ENCODE measurements around the gene DLEC1. TPM values are rescaled to one million over a fixed set of nuclear protein-coding genes. Genes with fewer than 3 reads are reported as not detected.
"Not testable (repeated sequence)": the region's sequence is repeated elsewhere in the genome, so short reads cannot be mapped to it uniquely, and the experiment has no call there.

DLEC1 gene
- polyA plus RNA-seq, 2 of the 4 experiments (the other 2 are of a cell fraction), result 0.10 TPM; not detected in 1

DNA sequence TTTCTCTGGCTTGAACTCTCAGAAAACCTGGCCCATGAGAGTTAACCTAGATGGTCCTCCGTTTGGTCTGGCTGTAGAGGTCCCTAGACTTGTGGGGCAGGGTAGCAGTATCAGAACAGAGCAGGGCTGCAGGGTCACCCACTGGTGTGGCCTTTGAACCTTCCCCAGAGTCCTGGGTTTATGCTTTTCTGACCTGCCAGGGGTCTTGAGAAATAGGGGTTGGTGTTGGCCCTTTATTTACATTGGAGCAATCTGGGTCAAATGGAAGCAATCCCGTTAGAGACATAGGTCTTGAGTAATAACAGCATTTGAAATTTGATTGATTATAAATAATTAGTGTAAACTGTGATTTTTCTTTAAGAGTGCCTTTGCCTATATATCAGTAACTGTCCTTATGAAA lies 23.8 kb downstream of the DLEC1 start:
- Histone ChIP-seq H3K4me3 (no peak overlapping the region), H3K9me3 (no peaks in the 10 kb centered on the region), H3K4me2 (no peak overlapping the region), H3K4me1 (no peaks in the 10 kb centered on the region), H3K27ac (no peak overlapping the region)
- CTCF ChIA-PET, result no interaction called here
- POLR2A ChIA-PET, result no interaction called here
- ATAC-seq (no peak), FAIRE-seq (no peak), DNase-seq (ENCODE audit: low read depth in 1 of 2, low spot score in 1 of 2) (no peak)
- TF ChIP-seq POLR2AphosphoS2 (conservative IDR thresholded peaks at IDR 0.05; ENCODE audit: low read length) (no peak), FOSB (CRISPR knock-in tag; IDR thresholded peaks at IDR 0.05) (no peak), KDM1A (IDR thresholded peaks at IDR 0.05; ENCODE audit: low read depth) (no peak), HEYL (CRISPR knock-in tag; IDR thresholded peaks at IDR 0.05) (no peak), CBX2 (IDR thresholded peaks at IDR 0.05; ENCODE audit: borderline replicate concordance, low read depth) (no peak), PHF8 (IDR thresholded peaks at IDR 0.05; ENCODE audit: borderline replicate concordance, low read depth) (no peak), RNF2 (IDR thresholded peaks at IDR 0.05; ENCODE audit: borderline replicate concordance, low read depth) (no peak), RAD21 (conservative IDR thresholded peaks at IDR 0.05 in 1 of 2, IDR thresholded peaks at IDR 0.05 in 1 of 2) (no peak), HOXB13 (CRISPR knock-in tag; IDR thresholded peaks at IDR 0.05; ENCODE audit: low read depth) (no peak), EHF (CRISPR knock-in tag; IDR thresholded peaks at IDR 0.05) (no peak), ESRRA (IDR thresholded peaks at IDR 0.05; ENCODE audit: borderline replicate concordance, low read length) (no peak), RFX5 (IDR thresholded peaks at IDR 0.05) (no peak), SREBF2 (IDR thresholded peaks at IDR 0.05) (no peak), HDAC2 (IDR thresholded peaks at IDR 0.05) (no peak), RARB (CRISPR knock-in tag; IDR thresholded peaks at IDR 0.05) (no peak), TFCP2L1 (CRISPR knock-in tag; IDR thresholded peaks at IDR 0.05) (no peak)
- TF ChIP-seq, protein P1, sequence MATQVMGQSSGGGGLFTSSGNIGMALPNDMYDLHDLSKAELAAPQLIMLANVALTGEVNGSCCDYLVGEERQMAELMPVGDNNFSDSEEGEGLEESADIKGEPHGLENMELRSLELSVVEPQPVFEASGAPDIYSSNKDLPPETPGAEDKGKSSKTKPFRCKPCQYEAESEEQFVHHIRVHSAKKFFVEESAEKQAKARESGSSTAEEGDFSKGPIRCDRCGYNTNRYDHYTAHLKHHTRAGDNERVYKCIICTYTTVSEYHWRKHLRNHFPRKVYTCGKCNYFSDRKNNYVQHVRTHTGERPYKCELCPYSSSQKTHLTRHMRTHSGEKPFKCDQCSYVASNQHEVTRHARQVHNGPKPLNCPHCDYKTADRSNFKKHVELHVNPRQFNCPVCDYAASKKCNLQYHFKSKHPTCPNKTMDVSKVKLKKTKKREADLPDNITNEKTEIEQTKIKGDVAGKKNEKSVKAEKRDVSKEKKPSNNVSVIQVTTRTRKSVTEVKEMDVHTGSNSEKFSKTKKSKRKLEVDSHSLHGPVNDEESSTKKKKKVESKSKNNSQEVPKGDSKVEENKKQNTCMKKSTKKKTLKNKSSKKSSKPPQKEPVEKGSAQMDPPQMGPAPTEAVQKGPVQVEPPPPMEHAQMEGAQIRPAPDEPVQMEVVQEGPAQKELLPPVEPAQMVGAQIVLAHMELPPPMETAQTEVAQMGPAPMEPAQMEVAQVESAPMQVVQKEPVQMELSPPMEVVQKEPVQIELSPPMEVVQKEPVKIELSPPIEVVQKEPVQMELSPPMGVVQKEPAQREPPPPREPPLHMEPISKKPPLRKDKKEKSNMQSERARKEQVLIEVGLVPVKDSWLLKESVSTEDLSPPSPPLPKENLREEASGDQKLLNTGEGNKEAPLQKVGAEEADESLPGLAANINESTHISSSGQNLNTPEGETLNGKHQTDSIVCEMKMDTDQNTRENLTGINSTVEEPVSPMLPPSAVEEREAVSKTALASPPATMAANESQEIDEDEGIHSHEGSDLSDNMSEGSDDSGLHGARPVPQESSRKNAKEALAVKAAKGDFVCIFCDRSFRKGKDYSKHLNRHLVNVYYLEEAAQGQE (IDR thresholded peaks at IDR 0.05), result no peak
- TF ChIP-seq, protein P2, sequence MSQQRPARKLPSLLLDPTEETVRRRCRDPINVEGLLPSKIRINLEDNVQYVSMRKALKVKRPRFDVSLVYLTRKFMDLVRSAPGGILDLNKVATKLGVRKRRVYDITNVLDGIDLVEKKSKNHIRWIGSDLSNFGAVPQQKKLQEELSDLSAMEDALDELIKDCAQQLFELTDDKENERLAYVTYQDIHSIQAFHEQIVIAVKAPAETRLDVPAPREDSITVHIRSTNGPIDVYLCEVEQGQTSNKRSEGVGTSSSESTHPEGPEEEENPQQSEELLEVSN (IDR thresholded peaks at IDR 0.05; ENCODE audit: borderline replicate concordance, low read depth), result no peak
- TF ChIP-seq, protein P3, sequence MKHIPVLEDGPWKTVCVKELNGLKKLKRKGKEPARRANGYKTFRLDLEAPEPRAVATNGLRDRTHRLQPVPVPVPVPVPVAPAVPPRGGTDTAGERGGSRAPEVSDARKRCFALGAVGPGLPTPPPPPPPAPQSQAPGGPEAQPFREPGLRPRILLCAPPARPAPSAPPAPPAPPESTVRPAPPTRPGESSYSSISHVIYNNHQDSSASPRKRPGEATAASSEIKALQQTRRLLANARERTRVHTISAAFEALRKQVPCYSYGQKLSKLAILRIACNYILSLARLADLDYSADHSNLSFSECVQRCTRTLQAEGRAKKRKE (CRISPR knock-in tag; IDR thresholded peaks at IDR 0.05; ENCODE audit: low read depth), result no peak
- 12% methylated on average over 2 of the region's 2 CpGs for WGBS (ENCODE audit: missing lambda C conversion rate)

GRCh38 chr3:38064453-38064852 lies 25.4 kb downstream of the DLEC1 start:
- CTCF ChIA-PET; DNase-seq (ENCODE audit: low read depth in 1 of 2, low spot score in 1 of 2); H3K9me3 ChIP-seq; H3K4me2 ChIP-seq; H3K27ac ChIP-seq; FAIRE-seq; POLR2A ChIA-PET; H3K4me1 ChIP-seq; H3K4me3 ChIP-seq; ATAC-seq: not testable (repeated sequence)
- WGBS (ENCODE audit: missing lambda C conversion rate), result 76% methylated on average over 17 of the region's 32 CpGs

All from A549 (cell line).